ENCODE results near the gene VDAC2. TPM values are rescaled to one million over a fixed set of nuclear protein-coding genes. Genes with fewer than 3 reads are reported as not detected.

The VDAC2 gene
- total RNA-seq, 2 donors from 2014 or later = 207 to 229 TPM

Other genes with a start within 250 kb of the VDAC2 start
- 10 to 100 TPM; 24.3 to 28.6 TPM for gene SAMD8, start 99.1 kb upstream of the VDAC2 start, total RNA-seq
- 10 to 100 TPM; 26.7 to 31.2 TPM for gene COMTD1, start 25.2 kb downstream of the VDAC2 start, total RNA-seq
- gene ZNF503, start 191.0 kb downstream of the VDAC2 start, total RNA-seq = 1 to 10 TPM in 1 of 2 donors, under 1 TPM in 1; 0.50 to 1.3 TPM
- gene LRMDA, start 220.8 kb downstream of the VDAC2 start, total RNA-seq = not detected

Data from activated T-cell treated with anti-CD3 and anti-CD28 coated beads, Interleukin-2, amount 50 U/mL, for 72 hours (primary cell).